Activated T-cell treated with anti-CD3 and anti-CD28 coated beads for 24 hours (primary cell): ENCODE data around the gene LIN28B.
"Not testable (repeated sequence)": the region's sequence is repeated elsewhere in the genome, so short reads cannot be mapped to it uniquely, and the experiment has no call there.

ENCODE experiments used
- DNase-seq: peaks from one replicate; pipeline ENCODE4 v3.0.0-alpha.2; 2020; ENCODE audit warnings: low read depth

The LIN28B gene, protein sequence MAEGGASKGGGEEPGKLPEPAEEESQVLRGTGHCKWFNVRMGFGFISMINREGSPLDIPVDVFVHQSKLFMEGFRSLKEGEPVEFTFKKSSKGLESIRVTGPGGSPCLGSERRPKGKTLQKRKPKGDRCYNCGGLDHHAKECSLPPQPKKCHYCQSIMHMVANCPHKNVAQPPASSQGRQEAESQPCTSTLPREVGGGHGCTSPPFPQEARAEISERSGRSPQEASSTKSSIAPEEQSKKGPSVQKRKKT

GRCh38 chr6:104956731-104957294 is at the start of gene LIN28B:
TSS of gene LIN28B (plus strand) at chr6:104957107. CDS start at chr6:104957251, 144 bp downstream.
- no peak for DNase-seq

GRCh38 chr6:104908031-104908887 is 48.6 kb upstream of the LIN28B start:
- DNase-seq: no peak

GRCh38 chr6:104908888-104909525 is 47.9 kb upstream of the LIN28B start:
- no peak for DNase-seq

DNA sequence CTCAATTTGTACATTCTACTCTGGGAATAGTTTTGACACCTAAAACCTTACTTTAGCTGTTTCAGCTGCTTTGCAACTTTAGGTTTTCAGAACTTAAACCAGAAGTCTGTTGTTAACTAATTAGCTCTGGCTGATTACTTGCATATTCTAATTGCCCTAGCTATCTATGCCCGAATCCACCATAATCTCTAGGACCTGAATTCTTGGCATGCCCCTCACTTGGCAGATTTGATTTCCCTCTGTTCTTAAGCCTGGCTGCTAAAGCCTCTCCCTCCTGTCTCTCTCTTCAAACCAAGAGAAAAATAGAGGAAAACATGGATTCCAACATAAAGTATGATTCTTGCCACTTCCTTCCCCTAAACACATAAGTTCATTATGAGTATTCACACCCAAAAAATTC is 35.0 kb upstream of the LIN28B start:
- DNase-seq: no peak

DNA sequence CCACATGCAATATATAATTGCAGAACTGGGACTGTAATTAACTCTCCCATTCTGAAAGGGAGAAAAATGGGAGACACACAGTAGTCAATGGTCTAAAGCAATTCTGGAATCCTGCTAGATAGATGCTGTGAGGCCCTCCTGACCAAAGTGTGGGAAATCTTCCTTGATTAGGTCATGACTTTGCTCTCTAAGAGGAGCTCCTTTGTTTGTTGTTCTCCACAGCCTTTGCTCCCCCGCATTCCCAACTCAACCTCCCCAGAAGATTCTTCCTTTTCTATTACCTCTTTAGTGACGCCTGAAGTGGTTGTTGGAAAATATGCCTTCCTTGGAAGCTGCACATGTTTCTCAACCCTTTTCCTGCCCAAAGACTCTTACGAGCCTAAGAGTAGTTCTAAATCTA is 28.8 kb upstream of the LIN28B start:
- no peak for DNase-seq

GRCh38 chr6:104929353-104929752 is 27.6 kb upstream of the LIN28B start:
- DNase-seq: no peak

DNA sequence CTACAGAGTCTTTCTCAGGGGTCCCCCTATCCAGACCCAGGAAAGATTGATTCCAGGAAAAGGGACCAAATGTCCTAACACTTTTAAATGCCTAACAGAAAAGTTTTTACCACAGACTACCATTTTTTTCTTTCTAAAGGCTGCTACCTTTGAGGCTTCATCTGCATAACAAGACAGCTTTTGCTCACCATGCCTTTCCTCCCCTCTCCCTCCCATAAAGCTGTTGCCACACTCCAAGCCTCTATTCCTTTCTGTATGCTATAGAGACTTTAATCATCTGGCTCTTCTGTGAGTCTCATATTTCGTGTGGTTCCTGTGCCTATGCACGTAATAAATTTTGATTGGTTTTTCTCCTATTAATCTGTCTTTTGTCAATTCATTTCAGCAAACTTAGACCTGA is 26.0 kb upstream of the LIN28B start:
- no peak for DNase-seq

DNA sequence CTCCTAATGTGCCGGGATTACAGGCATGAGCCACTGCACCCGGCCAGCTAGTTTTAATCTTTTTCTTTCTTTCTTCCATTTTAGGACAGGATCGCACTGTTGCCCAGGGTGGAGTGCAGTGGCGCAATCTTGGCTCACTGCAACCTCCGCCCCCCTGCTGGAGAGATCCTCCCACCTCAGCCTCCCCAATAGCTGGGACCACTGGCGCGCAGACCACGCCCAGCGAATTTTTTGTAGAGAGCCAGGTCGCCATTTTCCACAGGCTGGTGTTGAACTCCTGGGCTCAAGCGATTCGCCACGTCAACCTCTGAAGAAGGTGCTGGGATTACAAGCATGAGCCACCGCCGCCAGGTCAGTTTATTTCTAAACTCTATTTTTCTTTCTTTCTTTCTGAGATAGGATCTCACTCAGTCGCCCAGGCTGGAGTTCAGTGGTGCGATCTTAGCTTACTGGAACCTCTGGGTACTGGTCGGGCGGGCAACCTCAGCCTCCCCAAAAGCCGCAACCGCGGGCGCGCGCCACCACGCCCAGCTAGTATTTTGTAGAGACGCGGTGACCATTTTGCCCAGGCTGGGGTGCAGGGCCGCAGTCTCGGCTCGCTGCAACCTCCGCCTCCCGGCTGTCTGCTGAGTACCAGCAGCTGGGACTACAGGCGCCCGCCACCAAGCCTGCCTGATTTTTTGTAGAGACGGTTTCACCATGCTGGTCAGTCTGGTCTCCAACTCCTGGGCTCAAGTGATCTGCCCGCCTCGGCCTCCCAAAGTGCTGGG is 20.0 kb upstream of the LIN28B start:
- no peak for DNase-seq

DNA sequence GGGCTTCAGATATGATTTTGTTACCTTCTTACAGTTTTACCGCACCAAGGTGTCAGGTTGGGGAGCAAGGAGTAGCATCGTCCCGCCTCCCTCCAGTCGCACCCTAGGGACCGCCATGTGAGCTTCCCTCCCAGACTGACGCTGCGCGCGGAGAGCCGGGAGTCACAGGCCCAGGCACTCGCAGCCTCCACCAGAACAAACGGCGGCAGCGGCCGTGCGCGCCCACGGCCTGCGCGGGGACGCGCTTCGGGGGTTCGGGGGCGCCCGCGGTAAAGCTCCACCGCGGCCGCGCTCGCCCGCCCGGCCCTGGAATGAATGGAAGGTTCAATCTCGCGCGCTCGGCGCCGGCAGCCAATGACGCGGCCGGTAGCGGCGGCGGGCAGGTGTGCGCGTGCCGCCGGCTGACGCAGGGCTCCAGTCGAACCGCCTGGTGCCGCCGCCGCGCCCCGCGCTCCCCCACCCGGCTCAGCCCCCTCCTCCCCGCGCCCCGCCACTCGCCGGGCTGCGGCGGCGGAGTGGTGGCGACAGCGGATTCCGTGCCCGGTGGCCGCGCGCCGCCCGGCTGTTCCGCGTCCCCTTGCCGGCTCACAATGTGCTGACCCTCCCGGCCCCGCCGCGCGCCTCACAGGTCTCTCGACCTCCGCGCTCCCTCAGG is 16.5 kb upstream of the LIN28B start:
- DNase-seq: no peak

DNA sequence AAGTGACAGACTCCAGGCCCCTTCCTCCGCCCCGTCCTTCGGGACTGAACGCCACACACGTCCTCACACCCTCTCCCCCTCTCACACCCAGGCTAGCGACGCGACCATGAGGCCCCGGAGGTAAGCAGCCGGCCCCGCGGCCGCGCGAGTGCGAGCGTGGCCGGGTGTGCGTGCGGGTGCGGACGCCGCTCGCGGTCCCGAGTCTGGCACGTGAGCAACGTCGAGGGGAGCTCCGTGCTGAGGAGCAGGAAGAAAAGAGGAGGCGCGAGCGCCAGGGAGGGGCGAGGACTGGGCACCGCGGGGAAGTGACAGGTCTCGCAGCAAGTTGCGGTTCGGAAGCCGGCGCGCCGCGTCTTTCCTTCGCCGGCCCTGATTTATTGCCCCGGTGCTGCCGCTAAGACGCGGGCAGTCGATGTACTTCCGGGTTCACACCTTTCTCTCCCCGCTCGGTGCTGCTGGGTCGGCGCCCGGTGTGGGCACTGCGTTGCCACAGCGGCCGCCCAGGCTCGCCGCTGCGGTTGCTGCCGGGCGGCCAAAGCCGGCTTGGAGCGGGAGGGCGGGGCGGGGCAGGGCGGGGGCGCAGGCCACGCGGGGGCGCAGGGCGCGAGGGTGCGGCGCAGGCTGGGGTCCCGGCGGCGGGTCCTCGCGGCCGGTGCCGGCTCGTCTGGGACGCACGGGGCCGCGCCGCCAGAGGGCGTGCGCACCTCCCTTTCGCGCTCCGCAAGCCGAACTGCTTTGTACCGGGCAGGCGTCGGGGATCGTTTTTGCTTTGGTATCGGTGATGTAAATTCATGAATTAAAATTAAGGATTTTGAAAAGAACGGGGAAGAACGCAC is 15.8 kb upstream of the LIN28B start:
- peak; percentile 7 for DNase-seq

DNA sequence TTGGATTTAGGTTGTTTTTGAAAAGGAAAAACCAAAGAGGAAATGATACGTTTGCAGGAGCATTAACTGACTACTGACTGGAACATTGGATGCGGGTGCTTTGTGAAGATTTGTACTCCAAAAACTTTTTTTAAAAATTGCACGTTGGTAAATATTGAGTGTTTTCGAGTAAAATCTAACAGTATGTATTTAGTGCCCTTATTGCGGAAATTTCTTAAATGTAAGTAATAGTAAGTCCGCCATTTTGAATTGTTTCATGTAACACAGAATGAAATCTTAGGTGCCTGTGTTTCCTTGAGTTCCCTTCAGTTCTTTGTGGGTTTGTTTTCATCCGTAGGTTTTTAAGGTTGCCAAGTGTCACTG is 15.2 kb upstream of the LIN28B start:
- DNase-seq: no peak

- no peak for DNase-seq
These were observed 13.1 kb upstream of the LIN28B start for GRCh38 chr6:104943781-104944180.

- DNase-seq: no peak
These were observed 7.7 kb upstream of the LIN28B start for GRCh38 chr6:104949206-104949605.

GRCh38 chr6:104951677-104952076 is 5.2 kb upstream of the LIN28B start:
- no peak for DNase-seq

DNA sequence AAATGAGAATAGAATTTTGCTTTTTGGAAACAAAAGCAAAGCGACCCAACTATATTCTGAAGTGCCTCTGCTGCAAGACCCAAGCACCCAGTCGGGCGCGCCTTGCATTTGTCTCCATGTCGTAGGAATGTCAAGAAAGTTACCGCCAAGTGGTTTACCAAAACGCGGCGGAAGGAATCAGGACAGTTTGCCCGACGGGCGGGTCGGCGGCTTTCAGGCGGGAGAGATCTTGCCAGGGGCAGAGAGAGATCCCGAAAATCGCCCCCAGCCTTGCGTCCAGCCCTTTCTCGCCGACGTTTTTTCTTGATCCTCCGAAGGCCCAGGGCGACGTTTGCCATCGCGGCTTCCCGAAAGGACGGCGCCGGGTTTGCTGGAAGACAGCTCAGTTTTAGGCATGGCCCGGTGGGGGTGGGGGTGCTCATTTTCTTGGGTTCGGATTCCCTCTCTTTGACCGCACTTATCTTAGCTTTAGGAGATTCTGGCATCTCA is 4.0 kb upstream of the LIN28B start:
- DNase-seq: no peak

DNA sequence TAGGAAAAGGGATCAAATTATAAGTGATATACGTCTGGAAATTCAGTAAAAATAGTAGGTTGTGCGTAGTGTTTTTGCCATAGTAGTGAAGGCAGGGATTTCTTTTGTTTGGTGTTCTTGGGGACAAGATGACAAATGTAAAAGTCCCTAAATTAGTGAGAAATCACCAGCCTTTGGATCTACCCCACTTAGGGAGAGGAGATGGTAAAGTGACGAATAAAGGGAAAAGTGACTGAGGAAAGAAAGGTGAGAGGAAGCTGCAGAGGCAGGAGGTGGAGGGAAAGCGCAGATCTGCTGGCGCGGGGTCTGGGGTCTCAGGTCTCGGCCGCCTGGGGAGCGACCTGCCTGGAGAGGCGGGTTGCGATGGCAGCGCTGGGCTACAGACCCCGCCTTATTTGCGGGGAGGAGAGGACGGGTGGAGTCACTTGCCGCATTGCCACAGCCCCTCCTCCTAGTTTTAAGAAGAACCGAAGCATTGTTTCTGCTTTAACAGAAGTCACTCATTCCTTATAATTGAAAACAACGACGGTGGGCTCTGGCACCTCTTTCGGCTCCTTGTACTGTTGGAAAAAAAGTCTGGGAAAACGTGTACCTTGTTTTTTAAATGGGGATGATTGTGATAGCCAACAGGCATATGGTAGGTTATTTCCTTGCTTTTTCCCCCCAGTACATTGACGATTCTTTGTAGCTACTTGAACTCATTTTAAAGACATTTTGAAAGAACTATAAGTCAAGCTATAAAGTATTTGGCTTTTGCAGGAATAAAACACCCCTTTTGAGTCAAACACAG is 3.3 kb upstream of the LIN28B start:
- DNase-seq: not testable (repeated sequence)

- no peak for DNase-seq
These were observed 2.6 kb upstream of the LIN28B start for GRCh38 chr6:104954190-104954797.

DNA sequence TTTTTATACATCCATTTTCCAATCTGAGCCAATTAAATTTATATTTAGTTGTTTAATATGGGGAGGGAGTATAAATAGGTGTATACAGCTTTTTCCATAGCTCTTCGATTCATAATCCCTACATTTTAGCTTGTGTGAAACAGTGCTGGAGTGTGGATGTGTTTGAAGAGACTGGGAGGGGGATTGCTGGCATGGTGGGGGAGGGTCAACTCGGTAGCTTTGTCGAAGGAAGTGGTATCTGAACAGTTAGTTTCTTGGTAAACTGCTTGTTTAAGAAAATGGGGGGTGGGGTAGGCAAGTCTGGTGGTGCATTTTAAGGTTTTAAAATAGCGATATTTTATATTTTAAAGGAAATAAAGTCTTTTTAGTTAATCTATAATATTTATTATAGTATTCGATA is 1.4 kb upstream of the LIN28B start:
- DNase-seq: no peak
